GM19397 (cell line): Measurements from ENCODE around the gene CD74.

Experiments
- ATAC-seq: cut with Tn5 transposase; IDR thresholded peaks from one replicate; pipeline ENCODE4 v1.9.1; 2021; ENCODE audit warnings: mild to moderate bottlenecking, moderate library complexity; ENCODE audit not compliant: unreplicated experiment

The CD74 gene

DNA sequence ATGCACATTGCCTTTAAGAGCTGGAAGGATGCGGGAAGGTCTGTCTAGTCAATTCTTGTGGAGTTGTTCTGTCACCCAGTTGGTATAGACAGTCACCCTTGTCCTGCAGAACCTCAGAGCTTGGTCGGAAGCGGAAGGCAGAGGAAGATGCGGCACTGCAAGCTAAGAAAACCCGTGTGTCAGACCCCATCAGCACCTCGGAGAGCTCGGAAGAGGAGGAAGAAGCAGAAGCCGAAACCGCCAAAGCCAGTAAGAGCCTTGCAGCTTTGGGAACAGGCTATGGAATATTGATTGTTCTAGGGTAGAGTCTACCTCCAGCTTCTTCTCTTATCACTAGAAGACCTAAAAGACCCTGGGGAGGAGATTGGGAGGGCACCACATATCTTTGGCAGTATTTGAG, 48.7 kb downstream of the CD74 start:
- no peak for ATAC-seq

GRCh38 chr5:150363185-150363584, 49.5 kb downstream of the CD74 start:
- no peak for ATAC-seq

- peak; percentile 26 for ATAC-seq
These were observed 51.4 kb downstream of the CD74 start for GRCh38 chr5:150361301-150361700.

GRCh38 chr5:150358261-150359095, 54.2 kb downstream of the CD74 start:
- ATAC-seq = no peak

GRCh38 chr5:150357326-150358260, 55.1 kb downstream of the CD74 start, which contains the start of gene TCOF1:
TSS of gene TCOF1 (plus strand) at chr5:150357697. CDS start at chr5:150357747, 50 bp downstream.
- peak; percentile 93 for ATAC-seq

DNA sequence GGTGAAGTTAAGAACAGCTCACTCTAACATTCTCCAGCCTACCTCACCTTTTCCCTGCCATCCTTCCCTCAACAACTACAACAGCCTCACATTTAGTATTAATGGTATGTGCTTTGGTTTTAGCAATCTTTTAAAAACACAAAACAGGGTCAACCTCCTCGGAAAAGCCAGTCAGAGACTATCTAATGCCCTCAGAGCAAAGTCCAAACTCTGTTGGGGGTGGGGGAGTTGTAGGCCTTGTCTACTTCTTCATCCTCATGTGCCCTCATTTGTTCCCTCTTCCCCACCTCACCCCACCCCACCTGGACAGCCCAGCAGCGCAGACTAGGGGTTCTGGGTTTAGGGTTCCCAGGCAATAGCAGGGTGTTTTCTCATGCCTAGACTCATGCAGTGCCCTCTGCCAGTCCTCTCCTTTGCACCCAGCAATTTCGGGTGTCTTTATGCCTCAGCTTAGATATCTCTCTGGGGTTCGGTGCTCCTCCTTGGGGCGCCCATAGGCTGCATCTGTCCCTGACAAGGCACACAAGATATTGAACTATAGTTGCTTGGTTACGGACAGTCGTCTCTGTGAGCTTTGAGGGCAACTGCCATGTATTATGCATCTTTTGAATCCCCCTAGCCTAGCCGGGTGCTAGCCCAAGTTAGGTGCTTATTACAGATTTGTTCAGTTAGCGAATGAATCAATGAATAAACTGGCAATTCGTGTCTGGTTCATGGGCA, 56.0 kb downstream of the CD74 start:
- no peak for ATAC-seq

- ATAC-seq = no peak
These were observed 56.9 kb downstream of the CD74 start for GRCh38 chr5:150355791-150356190.

- no peak for ATAC-seq
These were observed 59.6 kb downstream of the CD74 start for GRCh38 chr5:150353032-150353675.

GRCh38 chr5:150352244-150353031, 60.3 kb downstream of the CD74 start:
- ATAC-seq = no peak
